Activated gamma-delta T cell treated with anti-CD3 and anti-CD28 coated beads, Interleukin-2, amount 50 U/mL, for 16 hours (primary cell): ENCODE data around the gene CASQ2.

Experiments used
- DNase-seq: peaks from one replicate; pipeline ENCODE4 v3.0.0-alpha.2; 2020; ENCODE audit warnings: low read depth

The CASQ2 gene

GRCh38 chr1:115768549-115768948 lies at the start of gene CASQ2:
TSS of gene CASQ2 (minus strand) at chr1:115768714. CDS start at chr1:115768541, 173 bp downstream.
- no peak for DNase-seq

GRCh38 chr1:115815694-115816093 lies 47.2 kb upstream of the CASQ2 start:
- DNase-seq = no peak

- DNase-seq = no peak
Observed at GRCh38 chr1:115814685-115815398, 46.3 kb upstream of the CASQ2 start.

- DNase-seq = no peak
Observed at GRCh38 chr1:115813727-115814126, 45.2 kb upstream of the CASQ2 start.

GRCh38 chr1:115811140-115811828 lies 42.8 kb upstream of the CASQ2 start:
- DNase-seq = no peak

- DNase-seq = no peak
Observed at GRCh38 chr1:115810609-115811008, 42.1 kb upstream of the CASQ2 start.

GRCh38 chr1:115809847-115810246 lies 41.3 kb upstream of the CASQ2 start:
- no peak for DNase-seq

- no peak for DNase-seq
Observed at GRCh38 chr1:115809076-115809475, 40.6 kb upstream of the CASQ2 start.

- no peak for DNase-seq
Observed at GRCh38 chr1:115807723-115808122, 39.2 kb upstream of the CASQ2 start.

GRCh38 chr1:115805597-115805996 lies 37.1 kb upstream of the CASQ2 start:
- no peak for DNase-seq

- no peak for DNase-seq
Observed at GRCh38 chr1:115802416-115802815, 33.9 kb upstream of the CASQ2 start.

GRCh38 chr1:115797486-115797885 lies 29.0 kb upstream of the CASQ2 start:
- DNase-seq = no peak

GRCh38 chr1:115796897-115797296 lies 28.4 kb upstream of the CASQ2 start:
- no peak for DNase-seq

GRCh38 chr1:115796036-115796435 lies 27.5 kb upstream of the CASQ2 start:
- no peak for DNase-seq

- DNase-seq = no peak
Observed at GRCh38 chr1:115794976-115795639, 26.6 kb upstream of the CASQ2 start.

- DNase-seq = no peak
Observed at GRCh38 chr1:115793162-115793561, 24.6 kb upstream of the CASQ2 start.

GRCh38 chr1:115791816-115792215 lies 23.3 kb upstream of the CASQ2 start:
- no peak for DNase-seq

- no peak for DNase-seq
Observed at GRCh38 chr1:115790846-115791245, 22.3 kb upstream of the CASQ2 start.

- no peak for DNase-seq
Observed at GRCh38 chr1:115790356-115790755, 21.8 kb upstream of the CASQ2 start.

- DNase-seq = no peak
Observed at GRCh38 chr1:115783311-115783710, 14.8 kb upstream of the CASQ2 start.

GRCh38 chr1:115782571-115783281 lies 14.2 kb upstream of the CASQ2 start:
- DNase-seq = no peak

GRCh38 chr1:115781851-115782250 lies 13.3 kb upstream of the CASQ2 start:
- DNase-seq = no peak

GRCh38 chr1:115781343-115781742 lies 12.8 kb upstream of the CASQ2 start:
- DNase-seq = no peak
